Kidney tubule cell (primary cell): ENCODE results near the gene KHDRBS1.
"Not testable (repeated sequence)": the region's sequence is repeated elsewhere in the genome, so short reads cannot be mapped to it uniquely, and the experiment has no call there.

Source experiments
- DNase-seq: peaks from one replicate; pipeline ENCODE4 v3.0.0-alpha.2; 2018; ENCODE audit warnings: low spot score

The KHDRBS1 gene

GRCh38 chr1:32014199-32014947 lies 705 bp downstream of the KHDRBS1 start:
- peak; percentile 48 for DNase-seq

GRCh38 chr1:32014948-32015273 lies 1.2 kb downstream of the KHDRBS1 start:
- no peak for DNase-seq

- DNase-seq = no peak
Measured at GRCh38 chr1:32020339-32020738, 6.7 kb downstream of the KHDRBS1 start.

- DNase-seq = not testable (repeated sequence)
Measured at GRCh38 chr1:32021574-32022018, 7.9 kb downstream of the KHDRBS1 start.

- no peak for DNase-seq
Measured at GRCh38 chr1:32023351-32023750, 9.7 kb downstream of the KHDRBS1 start.

- no peak for DNase-seq
Measured at GRCh38 chr1:32025515-32025914, 11.8 kb downstream of the KHDRBS1 start.

- peak; percentile 70 for DNase-seq
Measured at GRCh38 chr1:32028746-32029145, 15.1 kb downstream of the KHDRBS1 start.

GRCh38 chr1:32031578-32032274 lies 18.1 kb downstream of the KHDRBS1 start:
- DNase-seq = peak; percentile 62

GRCh38 chr1:32032275-32032615 lies 18.6 kb downstream of the KHDRBS1 start:
- DNase-seq = no peak

GRCh38 chr1:32035119-32035518 lies 21.5 kb downstream of the KHDRBS1 start:
- DNase-seq = no peak

GRCh38 chr1:32040711-32041110 lies 27.0 kb downstream of the KHDRBS1 start:
- DNase-seq = no peak

GRCh38 chr1:32042330-32042729 lies 28.7 kb downstream of the KHDRBS1 start:
- no peak for DNase-seq

- no peak for DNase-seq
Measured at GRCh38 chr1:32044234-32044633, 30.6 kb downstream of the KHDRBS1 start.

- DNase-seq = no peak
Measured at GRCh38 chr1:32045772-32046171, 32.1 kb downstream of the KHDRBS1 start.

GRCh38 chr1:32047701-32048100 lies 34.0 kb downstream of the KHDRBS1 start:
- no peak for DNase-seq

GRCh38 chr1:32048440-32048839 lies 34.8 kb downstream of the KHDRBS1 start:
- no peak for DNase-seq

- DNase-seq = no peak
Measured at GRCh38 chr1:32051706-32052105, 38.0 kb downstream of the KHDRBS1 start.

- DNase-seq = peak; percentile 60
Measured at GRCh38 chr1:32052887-32053286, 39.2 kb downstream of the KHDRBS1 start.

GRCh38 chr1:32055416-32055815 lies 41.7 kb downstream of the KHDRBS1 start:
- no peak for DNase-seq

GRCh38 chr1:32056598-32056997 lies 42.9 kb downstream of the KHDRBS1 start:
- no peak for DNase-seq

- DNase-seq = no peak
Measured at GRCh38 chr1:32060914-32061313, 47.2 kb downstream of the KHDRBS1 start.

GRCh38 chr1:32062867-32063230 lies 49.2 kb downstream of the KHDRBS1 start:
- no peak for DNase-seq

- peak; percentile 60 for DNase-seq
Measured at GRCh38 chr1:32063261-32063681, 49.6 kb downstream of the KHDRBS1 start.
